Activated gamma-delta T cell treated with Interleukin-2 at 50 U/mL for 16 hours (primary cell): ENCODE data around the gene WDFY4.

Source experiments
- DNase-seq: peaks from one replicate; pipeline ENCODE4 v3.0.0-alpha.2; 2020

Gene WDFY4

DNA sequence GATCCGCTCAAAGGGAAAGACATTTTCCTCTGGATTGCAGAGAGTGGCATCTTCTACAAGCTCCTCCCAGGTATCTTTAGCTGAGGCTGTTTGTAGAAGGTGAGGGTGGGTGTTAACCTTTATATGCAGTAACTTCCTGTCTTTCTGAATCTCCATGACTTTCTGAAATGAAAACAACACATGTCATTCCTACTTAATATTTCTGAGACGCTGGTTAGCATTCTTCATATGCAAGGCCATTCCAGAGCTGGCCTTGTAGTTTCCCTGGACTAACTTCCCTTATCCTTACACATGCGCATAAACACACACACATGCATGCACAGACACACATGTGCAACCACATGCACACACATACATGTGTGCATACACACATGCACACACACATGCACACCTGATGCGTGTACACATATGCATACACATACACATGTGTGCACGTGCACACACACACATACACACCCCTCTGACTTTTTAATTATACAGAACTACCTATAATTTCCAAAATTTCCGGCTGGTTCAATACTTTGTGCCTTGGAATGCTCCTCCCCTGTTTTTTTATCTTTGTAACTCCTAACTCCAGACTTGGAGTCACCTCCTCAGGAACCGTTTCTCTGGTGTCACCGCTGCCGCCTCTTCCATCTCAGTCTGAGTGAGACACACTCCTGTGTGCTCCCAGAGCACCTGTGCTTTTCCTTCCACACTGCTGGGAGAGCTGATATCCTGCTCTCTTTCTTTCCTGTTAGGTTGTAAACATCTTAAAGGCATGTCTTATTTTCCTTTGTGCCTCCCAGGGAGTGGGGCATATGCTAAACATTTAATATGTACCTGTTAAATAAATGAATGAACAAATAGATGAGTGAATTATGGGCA lies 199.7 kb downstream of the WDFY4 start:
- DNase-seq: no peak

DNA sequence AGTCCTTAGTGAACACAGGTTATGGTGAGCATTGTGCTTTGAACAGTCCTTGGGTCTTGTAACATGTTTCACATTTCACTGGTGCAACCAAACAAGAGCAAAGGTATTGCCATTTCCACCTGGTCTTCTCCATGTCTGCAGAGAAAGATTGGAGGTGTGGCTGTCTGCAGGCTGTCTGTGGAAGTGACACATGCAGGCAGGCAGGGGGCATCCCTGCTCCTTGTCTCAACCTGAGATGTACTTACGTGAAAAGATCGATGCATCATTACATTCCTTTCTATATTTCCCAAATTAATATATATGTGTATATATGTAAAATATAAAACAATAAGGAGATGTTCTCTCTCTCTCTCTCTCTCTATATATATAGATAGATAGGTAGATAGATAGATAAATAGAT lies 200.7 kb downstream of the WDFY4 start:
- DNase-seq: no peak

DNA sequence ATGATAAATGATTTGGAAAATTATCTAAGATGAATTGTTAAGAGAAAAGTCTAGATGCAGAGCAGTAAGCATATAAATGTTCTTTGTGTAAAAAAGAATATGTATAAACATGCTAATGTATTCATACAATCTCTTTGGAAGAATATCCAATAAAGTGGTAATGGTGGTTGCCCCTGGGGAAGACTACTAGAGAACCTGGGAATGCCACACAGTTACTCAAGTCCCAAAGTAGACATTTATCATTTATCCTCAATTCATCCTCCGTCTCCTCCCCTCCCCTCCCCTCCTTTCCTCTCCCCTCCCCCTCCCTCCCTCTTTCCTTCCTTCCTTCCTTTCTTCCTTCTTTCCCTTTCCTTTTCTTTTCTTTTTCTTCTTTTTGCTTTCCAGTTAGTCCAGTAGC lies 203.3 kb downstream of the WDFY4 start:
- no peak for DNase-seq

DNA sequence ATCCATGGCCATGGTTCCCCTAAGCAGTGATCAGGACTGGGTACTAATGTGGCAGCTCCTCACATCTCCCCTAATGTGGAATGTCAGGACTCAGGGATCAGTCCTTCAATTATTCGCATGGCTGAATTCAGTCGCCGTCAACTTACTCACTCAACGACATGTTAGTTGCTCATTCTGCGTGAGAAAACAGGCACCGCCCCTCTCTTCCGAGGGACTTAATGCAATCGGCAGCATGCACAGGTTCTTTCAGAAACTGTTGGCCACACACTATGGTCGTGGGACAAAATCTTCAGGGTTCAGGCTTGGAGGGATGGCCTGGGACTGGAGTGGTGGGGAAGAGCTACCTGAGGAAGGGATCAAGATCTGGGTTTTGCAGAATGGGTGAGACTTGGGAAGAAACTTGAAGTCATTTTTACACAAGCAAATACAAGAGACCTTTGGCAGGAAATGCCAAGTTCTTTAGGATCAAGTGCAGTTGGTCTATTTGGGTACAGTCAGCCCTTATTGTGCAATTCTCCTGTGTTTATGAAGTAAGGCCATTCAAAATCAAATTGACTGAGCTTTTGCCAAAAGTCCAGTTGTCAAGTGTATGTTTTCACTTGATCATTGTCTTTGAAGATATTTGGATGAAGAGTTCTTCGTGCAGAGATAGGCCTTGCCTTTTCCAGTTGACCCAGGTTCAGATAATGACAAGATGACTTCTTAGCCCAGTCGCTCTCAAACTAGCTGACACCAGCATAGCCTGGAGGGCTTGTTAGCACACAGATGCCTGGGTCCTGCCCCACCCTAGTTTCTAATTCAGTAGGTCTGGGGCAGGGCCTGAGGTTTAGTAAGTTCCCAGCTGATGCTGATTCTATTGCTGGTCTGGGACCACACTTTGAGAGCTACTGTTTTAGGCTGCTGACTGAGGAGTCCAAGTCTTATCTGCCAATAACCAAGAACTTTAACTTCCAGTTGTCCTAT lies 206.5 kb downstream of the WDFY4 start:
- no peak for DNase-seq

DNA sequence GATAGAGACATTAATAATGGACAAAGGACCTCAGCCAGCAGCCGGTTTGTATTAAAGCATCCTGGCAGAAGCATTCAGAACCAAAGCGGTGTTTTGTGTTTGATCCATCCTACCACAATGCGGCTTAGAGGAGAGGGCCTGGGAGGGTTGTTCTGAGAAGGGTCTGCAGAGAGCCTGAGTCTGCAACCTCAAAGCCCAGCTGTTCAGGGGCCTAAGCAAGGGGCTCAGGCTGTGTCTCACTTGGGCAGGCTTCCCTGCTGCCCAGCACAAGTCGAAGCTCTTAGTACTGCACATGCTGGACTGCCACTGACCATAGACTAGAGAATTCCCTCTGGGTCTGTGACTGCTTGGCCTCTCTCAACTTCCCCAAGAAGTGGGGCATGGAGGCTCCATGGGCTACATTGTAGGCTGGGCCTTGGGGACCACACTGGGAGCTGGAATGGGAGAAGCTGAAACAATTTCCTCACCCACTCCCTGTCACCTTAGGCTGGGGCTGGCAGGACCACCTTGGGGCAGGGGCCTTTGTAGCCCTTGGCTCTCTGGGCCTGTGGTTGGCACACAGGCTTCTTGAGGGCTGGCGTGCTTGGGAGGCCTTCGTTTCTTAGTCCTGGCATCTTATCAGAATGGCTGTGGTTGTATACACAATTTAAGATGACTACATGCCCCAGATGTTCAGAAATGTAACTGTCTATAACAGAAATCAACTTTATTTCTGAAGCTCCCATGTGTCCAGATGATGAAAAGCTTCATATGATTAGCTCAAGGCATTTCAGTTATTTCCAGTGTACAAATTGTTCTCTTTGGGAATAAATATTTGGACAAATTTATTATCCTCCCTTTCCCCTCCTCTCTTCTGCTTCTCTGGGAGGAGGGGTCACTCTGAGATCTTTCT lies 210.5 kb downstream of the WDFY4 start:
- no peak for DNase-seq

DNA sequence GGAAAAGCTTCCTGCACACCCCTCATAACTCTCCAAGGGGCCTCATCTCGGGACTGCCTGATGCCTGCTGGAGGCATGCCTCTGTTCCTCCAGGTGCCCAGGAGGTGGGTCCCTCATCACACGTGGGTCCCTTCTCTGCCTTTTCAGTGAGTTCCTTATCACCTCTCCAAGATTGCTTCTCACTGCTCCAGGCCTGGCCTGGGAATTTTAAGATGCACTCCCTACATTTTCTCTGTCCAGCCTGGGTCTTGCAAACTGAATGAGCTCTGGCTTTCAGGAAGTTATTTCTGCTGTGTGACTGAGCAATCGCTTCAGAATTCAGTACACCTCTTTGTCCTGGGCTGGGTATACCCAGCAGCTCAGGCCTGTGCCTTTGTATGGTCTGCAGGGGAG lies 211.1 kb downstream of the WDFY4 start:
- DNase-seq: no peak

DNA sequence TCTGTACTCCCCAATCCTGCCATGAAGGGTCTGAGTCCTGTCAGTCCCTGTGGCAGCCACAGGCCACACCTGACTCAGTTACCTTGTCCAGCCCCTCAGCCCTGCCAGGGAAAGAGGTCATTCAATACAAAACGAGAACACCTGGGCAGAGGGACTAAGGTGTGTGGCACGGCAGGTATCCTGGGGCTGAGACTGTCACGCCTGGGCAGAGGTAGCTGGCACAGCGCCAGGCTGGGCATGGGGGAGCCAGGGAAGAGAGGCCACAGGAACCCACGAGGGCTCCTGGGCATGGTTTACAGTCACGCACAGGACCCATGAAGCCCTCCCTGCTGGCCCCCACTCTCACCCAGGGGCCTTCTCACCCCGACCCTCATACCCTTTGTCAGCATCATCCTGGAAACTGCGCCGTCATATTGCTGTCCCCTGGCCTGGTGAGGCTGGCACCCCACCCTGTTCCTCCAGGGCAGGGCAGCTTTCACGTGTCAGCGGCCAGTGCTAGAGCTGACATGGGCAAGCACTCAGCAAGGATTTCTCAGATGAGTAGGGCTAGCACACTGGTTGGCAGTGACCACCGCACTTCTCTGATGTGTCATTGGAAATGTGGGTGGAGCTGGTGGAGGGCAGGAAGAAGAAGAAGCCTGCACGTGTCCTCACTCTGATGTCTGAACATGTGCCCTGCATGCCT lies 212.2 kb downstream of the WDFY4 start:
- no peak for DNase-seq

DNA sequence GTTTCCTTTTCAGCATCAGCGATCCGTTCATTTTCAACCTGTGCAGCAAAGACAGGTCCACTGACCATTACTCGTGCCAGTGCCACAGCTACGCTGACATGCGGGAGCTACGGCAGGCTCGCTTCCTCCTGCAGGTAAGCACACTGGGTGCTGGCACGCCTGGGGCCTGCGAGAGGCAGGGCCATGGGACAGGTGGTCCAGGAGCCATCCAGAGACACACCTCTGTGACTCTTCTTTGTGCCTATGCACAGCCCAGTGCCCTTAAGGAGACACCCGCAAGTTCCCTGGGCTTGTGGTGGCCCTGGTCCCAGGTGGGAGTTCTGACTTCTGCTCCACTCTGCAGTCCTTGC lies 212.7 kb downstream of the WDFY4 start:
- no peak for DNase-seq

DNA sequence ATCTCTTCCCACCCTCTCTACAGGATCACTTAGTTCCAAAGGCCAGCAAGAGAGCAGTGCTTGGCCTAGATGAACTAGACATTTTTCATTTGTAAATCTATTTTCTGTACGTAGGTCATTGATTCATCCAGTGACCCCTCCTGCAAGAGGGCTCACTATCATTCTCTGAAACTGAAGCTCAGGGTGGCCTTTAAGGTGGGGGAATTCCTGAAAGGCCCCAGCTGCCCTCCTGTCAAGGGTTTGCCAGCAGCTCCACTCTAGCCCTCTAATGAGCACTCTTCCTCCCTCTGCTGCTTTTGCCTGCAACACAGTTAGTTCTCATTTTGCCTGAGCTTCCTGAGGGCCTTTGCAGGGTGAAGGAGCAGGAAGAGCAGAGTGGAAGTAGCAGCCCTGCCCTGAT lies 213.8 kb downstream of the WDFY4 start:
- no peak for DNase-seq

DNA sequence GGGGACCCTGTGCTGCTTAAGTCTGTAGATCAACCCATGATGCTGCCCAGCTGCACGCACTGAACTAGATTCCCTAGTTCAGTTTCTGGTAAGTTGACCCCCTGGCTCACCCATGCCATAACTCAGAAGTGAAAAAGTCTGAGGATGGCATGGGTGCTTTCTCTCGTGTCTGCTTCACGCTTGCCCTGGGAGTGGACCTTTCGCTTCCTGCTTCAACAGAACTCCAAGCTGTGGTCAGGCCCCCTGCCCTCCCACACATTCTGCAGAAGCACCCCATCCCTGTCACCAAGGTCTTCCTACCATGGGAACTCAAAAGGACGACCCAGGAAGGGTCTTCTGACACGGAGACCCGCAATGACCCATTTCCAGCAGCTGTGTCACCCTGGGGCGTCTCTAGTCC lies 215.1 kb downstream of the WDFY4 start:
- no peak for DNase-seq

DNA sequence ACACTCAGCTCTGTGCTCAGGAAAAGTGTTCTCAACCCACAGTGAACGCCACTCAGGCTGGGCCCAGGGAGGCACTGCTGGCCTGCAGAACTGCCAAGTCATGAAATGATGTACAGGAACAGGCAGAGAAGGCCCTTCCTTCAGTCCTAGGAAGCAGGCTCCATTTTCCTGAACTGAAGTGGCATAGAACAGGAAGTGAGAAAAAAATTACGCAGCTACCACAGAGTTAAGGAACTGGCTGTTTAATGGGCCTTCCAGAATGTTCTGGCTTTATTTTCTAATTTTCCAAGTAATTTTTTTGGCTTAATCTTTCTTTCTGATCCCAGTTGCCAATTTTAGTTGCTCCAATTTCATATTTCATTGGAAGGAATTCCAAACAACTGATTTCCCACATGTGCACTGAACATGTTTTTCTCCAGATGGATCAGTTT lies 215.7 kb downstream of the WDFY4 start:
- DNase-seq: no peak

DNA sequence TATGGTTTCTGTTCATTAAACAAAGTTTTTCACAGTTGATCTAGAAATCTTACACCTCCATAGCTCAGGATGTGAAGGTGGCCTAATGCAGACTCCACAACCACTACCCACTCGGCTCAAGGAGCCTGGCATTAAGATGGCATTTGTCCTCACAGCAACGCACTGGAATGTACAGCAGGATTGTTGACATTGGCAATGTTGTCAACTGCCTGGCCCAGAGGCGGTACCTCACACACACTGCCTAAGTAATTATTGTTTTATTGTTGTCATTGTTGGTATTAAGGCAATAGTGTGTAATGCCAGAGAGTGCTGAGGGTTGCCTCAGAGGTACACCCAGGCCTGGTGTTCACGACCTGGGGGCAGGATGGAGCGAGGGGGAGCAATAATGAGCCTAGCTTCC lies 216.6 kb downstream of the WDFY4 start:
- DNase-seq: no peak

DNA sequence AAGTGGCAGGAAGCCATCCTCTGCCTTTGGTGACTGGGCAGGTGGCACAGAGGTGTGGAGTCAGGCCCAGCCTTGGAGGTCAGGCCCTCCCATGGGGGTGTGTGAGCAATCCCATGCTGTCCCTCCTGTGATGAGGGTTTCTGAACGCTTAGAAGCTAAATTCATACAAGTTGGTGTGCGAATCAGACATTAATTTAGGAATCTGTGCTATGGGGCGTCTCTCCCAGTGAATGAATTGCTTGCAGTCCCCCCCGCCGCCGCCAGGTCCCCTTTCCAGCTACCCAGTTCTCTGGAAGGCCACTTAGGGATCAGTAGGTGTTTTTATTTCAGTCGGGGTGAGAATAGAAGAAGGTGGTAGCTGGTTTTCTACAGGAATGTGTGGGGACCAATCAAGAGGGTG lies 217.4 kb downstream of the WDFY4 start:
- no peak for DNase-seq

DNA sequence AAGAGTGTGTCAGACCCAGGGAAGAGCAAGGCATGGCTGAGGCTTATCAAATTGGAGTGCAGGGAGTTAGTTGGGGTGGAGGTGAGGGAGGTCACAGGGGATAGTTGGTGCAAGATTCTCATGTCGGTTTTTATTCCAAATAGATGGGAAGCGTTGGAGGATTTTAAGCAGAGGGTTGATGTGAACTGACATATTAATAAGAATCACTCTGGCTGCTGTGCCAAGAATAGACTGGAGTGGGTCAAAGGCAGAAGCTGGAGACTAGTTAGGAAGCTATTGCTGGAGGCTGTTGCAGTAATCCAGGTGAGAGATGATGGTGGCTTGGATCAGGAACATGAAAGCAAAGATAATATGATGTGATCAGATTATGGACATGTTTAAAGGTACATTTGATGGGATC lies 218.5 kb downstream of the WDFY4 start:
- no peak for DNase-seq

DNA sequence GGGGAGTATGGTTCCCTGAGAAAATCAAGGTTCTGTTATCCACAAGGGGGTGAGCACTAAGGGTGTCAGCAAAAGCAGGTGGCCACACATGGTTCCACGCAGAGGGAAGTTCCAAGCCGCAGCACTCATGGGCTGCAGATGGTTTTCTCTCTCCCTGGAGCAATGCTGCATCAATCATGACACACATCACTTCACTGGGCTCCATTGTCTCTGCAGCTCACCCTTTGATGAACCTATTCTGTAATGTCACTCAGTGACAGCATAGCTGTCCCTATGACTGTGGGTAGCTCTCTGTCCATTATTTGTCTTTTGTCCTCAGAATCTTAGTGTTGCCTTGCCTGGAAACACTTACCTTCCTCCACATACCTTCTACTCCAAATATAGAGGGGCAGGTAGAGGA lies 220.2 kb downstream of the WDFY4 start:
- no peak for DNase-seq

DNA sequence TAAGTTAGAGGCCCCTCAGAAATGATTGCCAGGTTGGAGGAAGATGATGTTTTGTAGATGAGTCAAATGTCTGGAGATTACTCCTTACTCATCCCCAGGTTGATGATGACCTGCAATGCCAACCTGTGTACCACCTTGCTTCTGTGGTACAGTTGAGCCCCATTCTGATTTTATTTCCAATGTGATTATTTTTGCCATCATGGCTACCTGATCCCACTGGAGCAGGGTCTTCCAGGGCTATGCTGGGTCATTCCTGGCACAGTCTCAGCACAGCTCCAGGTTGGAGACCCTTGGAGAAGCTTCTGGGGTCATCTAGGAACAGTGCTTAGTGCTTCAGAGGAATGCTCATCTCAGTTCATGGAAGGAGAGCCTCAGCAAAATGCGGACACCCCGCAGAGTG lies 220.6 kb downstream of the WDFY4 start:
- no peak for DNase-seq

DNA sequence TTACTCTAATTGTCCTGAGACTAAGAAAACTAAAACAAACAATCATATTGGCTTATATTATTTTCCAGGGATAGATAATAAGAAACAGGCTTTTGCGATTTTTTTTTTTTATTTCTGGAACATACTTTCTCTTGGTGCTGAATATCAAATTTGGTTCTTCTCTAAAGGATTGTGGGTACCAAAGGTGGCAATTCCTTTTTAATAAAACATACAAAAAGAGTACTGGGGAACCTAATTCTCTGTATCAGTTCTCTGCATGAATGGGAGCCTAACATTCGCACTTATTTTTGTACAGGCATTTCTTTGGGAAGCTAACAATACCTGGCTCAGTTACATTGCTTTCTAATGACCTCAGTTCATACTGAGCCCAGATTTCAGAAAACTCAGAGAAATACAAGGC lies 222.2 kb downstream of the WDFY4 start:
- no peak for DNase-seq

DNA sequence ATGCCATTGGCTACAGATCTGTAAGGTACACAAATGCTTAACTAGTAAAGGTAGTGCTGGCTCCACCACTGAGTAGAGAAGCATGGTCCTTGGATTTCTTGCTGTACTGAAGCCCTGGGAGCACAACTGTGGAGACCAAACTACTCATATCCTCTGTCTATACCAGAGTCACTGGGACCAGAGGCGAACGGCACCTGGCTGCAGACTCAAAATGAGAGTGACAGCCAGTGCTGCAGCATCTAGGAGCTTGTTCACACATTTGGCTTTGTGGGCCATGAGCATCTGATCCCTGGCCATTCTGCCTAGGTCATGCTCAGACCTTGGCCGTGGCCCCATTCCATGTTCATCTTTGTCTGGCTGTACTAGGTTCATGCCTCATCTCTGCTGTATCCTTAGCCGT lies 223.1 kb downstream of the WDFY4 start:
- DNase-seq: no peak

DNA sequence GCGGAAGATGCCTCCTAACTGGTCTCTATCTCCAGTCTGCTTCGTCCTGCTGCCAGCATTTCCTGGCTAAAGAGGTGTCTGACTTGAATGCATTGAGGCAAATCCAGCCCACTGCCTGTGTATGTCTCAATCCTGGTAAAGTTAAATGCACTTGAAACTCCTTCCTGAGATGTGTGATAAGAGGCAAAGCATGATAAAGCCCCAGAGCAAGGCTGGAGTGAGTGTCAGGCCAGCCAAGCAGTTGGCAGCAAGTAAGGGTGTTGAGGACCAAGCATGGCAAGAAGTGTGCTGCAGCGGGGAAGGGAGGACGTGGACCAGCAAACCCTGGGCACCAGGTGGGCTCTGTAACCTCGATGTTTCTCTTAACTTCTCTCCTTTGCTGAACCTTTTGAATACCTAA lies 225.9 kb downstream of the WDFY4 start:
- DNase-seq: no peak

DNA sequence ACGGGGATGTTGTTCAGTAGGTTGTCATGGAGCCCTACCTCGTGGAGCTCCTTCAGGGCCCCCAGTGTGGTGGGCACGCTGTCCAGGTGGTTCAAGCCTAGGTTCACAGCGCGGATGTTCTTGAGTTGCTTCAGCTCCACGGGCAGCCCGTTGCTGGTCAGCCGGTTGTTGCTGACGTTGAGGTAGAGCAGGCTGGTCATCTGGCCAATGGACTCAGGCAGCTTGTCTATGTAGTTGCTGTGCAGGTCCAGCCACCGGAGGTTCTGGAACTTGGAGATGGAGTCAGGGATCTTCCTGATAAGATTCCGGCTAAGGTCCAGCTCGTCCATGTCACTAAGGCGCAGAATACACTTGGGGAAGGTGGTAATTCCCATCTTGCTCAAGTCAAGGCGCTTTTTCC lies 229.0 kb downstream of the WDFY4 start:
- no peak for DNase-seq

DNA sequence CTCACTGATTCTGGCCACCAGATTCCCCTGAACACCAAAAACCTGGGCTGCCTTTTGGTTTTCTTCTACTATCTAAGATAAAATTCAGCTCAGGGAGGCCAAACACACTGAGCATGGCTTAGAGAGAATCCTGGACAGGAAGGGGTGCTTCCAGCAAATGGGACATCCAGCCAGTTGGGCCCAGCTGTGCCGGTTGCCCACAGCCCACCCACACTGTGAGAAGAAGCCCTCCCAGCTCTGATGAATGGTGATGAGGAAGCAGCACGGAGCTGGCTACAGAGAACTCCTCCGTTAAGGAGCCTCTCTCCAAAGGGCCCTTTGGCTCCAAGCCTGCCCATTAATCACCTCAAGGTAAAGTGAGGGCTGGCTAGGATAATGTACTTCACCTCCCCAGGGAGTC lies 239.1 kb downstream of the WDFY4 start:
- DNase-seq: no peak

DNA sequence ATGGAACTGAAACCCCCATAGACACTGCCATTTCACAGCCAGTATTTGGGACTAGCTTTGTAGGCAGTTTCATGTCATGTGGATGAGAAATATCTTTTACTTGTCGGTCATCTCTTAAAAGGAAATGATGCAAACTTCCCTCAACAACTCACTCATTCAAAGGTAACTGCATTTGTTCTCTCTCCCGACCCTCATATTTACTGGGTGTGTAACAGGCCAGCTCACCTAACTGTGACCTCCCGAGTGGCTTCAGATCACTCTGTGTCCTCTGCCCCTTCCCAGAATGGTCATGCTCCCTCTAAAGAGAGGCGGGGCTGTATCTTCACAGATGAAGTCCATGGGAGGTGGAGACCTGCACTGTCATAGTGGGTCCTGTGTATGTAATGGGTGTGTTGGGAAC lies 240.3 kb downstream of the WDFY4 start:
- no peak for DNase-seq

DNA sequence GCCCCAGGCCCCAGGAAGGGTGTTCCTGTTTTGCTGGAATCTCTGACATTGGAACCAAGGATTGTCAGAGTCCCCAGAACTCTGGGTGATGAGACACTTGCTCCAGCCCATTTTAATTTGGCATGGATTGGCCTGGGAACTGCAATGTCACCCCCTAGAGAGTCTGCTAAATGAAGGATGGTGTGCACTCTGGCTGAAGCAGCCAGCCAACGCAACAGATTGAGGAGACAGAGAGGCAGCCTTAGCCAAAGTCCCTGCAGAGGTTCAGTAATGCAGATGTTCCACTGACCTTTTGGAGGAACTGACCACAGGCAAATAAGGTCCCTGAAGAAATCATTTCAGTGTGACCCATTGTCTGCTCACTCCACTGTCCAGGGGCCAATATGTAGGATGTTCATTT lies 241.6 kb downstream of the WDFY4 start:
- DNase-seq: no peak
